Kidney (tissue), 14 donors: ENCODE results near the gene MAMLD1. TPM values are rescaled to one million over a fixed set of nuclear protein-coding genes. Genes with fewer than 3 reads are reported as not detected.

Experiments
- DNase-seq, 5 donors: peaks; one replicate each; pipeline ENCODE4 v3.0.0-alpha.2; 2013 to 2020
- FAIRE-seq: peaks from 2 replicates; lab custom pipeline; 2012; peaks lifted over from hg19 to GRCh38; lab: Jason Lieb, UNC
- H3K27ac ChIP-seq, 2 donors: one replicate each; pipeline ENCODE4 v1.7.0; 2013; ENCODE audit warnings: low read depth in 2 of 2, low read length in 2 of 2, inconsistent platforms in 1 of 2
- H3K27me3 ChIP-seq: one replicate; pipeline ENCODE4 v1.7.1; 2013; ENCODE audit warnings: low read length, inconsistent platforms; ENCODE audit not compliant: control insufficient read depth, insufficient read depth
- H3K36me3 ChIP-seq, 3 donors: one replicate each; pipeline versions ENCODE4 v1.7.0 to v1.7.1; 2013; ENCODE audit warnings: low read length in 3 of 3, control low read depth in 1 of 3, inconsistent platforms in 1 of 3; ENCODE audit not compliant: insufficient read depth in 3 of 3, control insufficient read depth in 2 of 3
- H3K4me1 ChIP-seq, 3 donors: one replicate each; pipeline versions ENCODE4 v1.7.0 to v1.7.1; 2013; ENCODE audit warnings: low read length in 3 of 3, inconsistent platforms in 1 of 3, low read depth in 1 of 3; ENCODE audit not compliant: control insufficient read depth in 2 of 3, insufficient read depth in 2 of 3
- H3K4me3 ChIP-seq, 3 donors: one replicate each; pipeline versions ENCODE4 v1.7.0 to v1.8.1; 2013; ENCODE audit warnings: low read length in 3 of 3, control low read depth in 1 of 3, inconsistent platforms in 1 of 3
- H3K9ac ChIP-seq, 3 donors: one replicate each; pipeline versions ENCODE4 v1.7.0 to v1.7.1; 2013; ENCODE audit warnings: low read length in 3 of 3, control low read depth in 1 of 3, inconsistent platforms in 1 of 3
- H3K9me3 ChIP-seq, 3 donors: one replicate each; pipeline versions ENCODE4 v1.7.0 to v1.7.1; 2013; ENCODE audit warnings: low read length in 3 of 3, control low read depth in 1 of 3, inconsistent platforms in 1 of 3; ENCODE audit not compliant: control insufficient read depth in 2 of 3, insufficient read depth in 1 of 3
- CTCF ChIP-seq: IDR thresholded peaks from 3 replicates; pipeline ENCODE4 v1.5.1; 2012; ENCODE audit warnings: mild to moderate bottlenecking, moderate library complexity, borderline replicate concordance; ENCODE audit not compliant: insufficient read depth; ENCODE audit errors: extremely low read depth
- intact Hi-C: fragments of 100-400 bp; cut with DNase I; formaldehyde crosslinking; loops from one replicate; pipeline ENCODE4 v1.11.1; 2022
- polyA plus RNA-seq: library from polyadenylated mRNA; stranded (reverse); fragments of 350-450 nt; fragmentation: Illumina TruSeq; extraction: RNeasy Lipid Tissue Mini Kit (QIAGEN cat#74804); gene quantifications from one replicate; pipeline ENCODE4 v1.2.3, GENCODE V29; 2014; ENCODE audit warnings: low read depth, low replicate concordance; ENCODE audit not compliant: insufficient read depth
- total RNA-seq: library from RNA; stranded (reverse); fragmentation: NEBNext Ultra II Directional; extraction: Animal tissue kit (Norgen Biotek cat#: 25700); gene quantifications from one replicate; pipeline ENCODE4 v1.2.1, GENCODE V29; 2021
- donor health status: control.
- donor health status: control.
- donor health status: control.
- donor health status: control.
- donor health status: control.
- donor health status: DM: yes; HTN: yes; CAD: no.
- donor health status: Normal renal cell carcinoma (clear cell type).

Gene MAMLD1
- total and polyA plus RNA-seq, 2 donors from 2014 or later = 1.4 to 6.5 TPM

GRCh38 chrX:150508451-150509367 lies 145.6 kb downstream of the MAMLD1 start:
- Histone ChIP-seq H3K36me3 (no peaks in the 10 kb centered on the region), H3K27ac (peak overlapping the region in 1 of 2 donors; percentile 60), H3K4me3 (no peak overlapping the region), H3K9ac (no peak overlapping the region), H3K4me1 (peaks cover 0 to 14% (median 0%) of the 10 kb centered on the region in 3 donors), H3K9me3 (no peaks in the 10 kb centered on the region), H3K27me3 (no peaks in the 10 kb centered on the region)
- peak in 4 of 5 donors; percentile 26 to 67 (median 38) for DNase-seq
- TF ChIP-seq CTCF = no peak
- FAIRE-seq = no peak
- intact Hi-C loops = no loop called here

- TF ChIP-seq CTCF = no peak
Measured at GRCh38 chrX:150509703-150510102, 146.6 kb downstream of the MAMLD1 start.

GRCh38 chrX:150512461-150512901 lies 149.4 kb downstream of the MAMLD1 start:
- Histone ChIP-seq H3K9ac (no peak overlapping the region), H3K4me3 (no peak overlapping the region), H3K27me3 (no peaks in the 10 kb centered on the region), H3K9me3 (no peaks in the 10 kb centered on the region), H3K27ac (no peak overlapping the region), H3K4me1 (peaks cover 0 to 10% (median 0%) of the 10 kb centered on the region in 3 donors), H3K36me3 (no peaks in the 10 kb centered on the region)
- no peak for TF ChIP-seq CTCF
- intact Hi-C loops = no loop called here
- FAIRE-seq = no peak
- DNase-seq = no peak

More at GRCh38 chrX:150509703-150510102, 146.6 kb downstream of the MAMLD1 start:
- Histone ChIP-seq H3K36me3 (no peaks in the 10 kb centered on the region), H3K27me3 (no peaks in the 10 kb centered on the region), H3K9ac (no peak overlapping the region), H3K4me1 (peaks cover 0 to 14% (median 0%) of the 10 kb centered on the region in 3 donors), H3K4me3 (no peak overlapping the region), H3K27ac (no peak overlapping the region), H3K9me3 (no peaks in the 10 kb centered on the region)
- no peak for DNase-seq
- intact Hi-C loops = no loop called here
- no peak for FAIRE-seq
